Progenitor cell of endocrine pancreas (in vitro differentiated cells): Measurements from ENCODE around the gene ANKRD23. TPM values are rescaled to one million over a fixed set of nuclear protein-coding genes. Genes with fewer than 3 reads are reported as not detected.
A peak's percentile ranks its signal among the peaks of the same experiment; 100 is the strongest.
"Not testable (repeated sequence)": the region's sequence is repeated elsewhere in the genome, so short reads cannot be mapped to it uniquely, and the experiment has no call there.

Source experiments
- DNase-seq: peaks from one replicate; pipeline ENCODE4 v3.0.0; 2021; ENCODE audit warnings: low spot score; ENCODE audit not compliant: unreplicated experiment
- H3K27ac Mint-ChIP-seq: 2 replicates; pipeline ENCODE4 v1.8.0; 2021; ENCODE audit warnings: mild to moderate bottlenecking, moderate library complexity, mixed read lengths
- H3K27me3 Mint-ChIP-seq: 2 replicates; pipeline ENCODE4 v1.8.0; 2021; ENCODE audit warnings: mixed read lengths
- H3K36me3 Mint-ChIP-seq: 2 replicates; pipeline ENCODE4 v1.8.0; 2022; ENCODE audit warnings: mixed read lengths; ENCODE audit not compliant: insufficient read depth
- H3K4me1 Mint-ChIP-seq: 2 replicates; pipeline ENCODE4 v1.8.0; 2021; ENCODE audit warnings: low read depth, mixed read lengths
- H3K4me3 Mint-ChIP-seq: 2 replicates; pipeline ENCODE4 v1.8.0; 2021; ENCODE audit warnings: low read depth, mild to moderate bottlenecking, moderate library complexity, mixed read lengths
- H3K9me3 Mint-ChIP-seq: 2 replicates; pipeline ENCODE4 v1.8.0; 2021; ENCODE audit warnings: low read depth, mixed read lengths
- total RNA-seq: library from RNA; stranded (reverse); gene quantifications from 2 replicates; pipeline ENCODE4 v1.2.1, GENCODE V29; 2021
- TF ChIP-seq, protein P1 (sequence below): fragments of 200-600 bp; sonication (generic); IDR thresholded peaks from one replicate; pipeline ENCODE4 v1.5.0; 2021; ENCODE audit warnings: antibody characterized with exemption, mild to moderate bottlenecking; ENCODE audit not compliant: unreplicated experiment

Gene ANKRD23
- total RNA-seq, 1 donor from 2014 or later, result 8.3 TPM

DNA sequence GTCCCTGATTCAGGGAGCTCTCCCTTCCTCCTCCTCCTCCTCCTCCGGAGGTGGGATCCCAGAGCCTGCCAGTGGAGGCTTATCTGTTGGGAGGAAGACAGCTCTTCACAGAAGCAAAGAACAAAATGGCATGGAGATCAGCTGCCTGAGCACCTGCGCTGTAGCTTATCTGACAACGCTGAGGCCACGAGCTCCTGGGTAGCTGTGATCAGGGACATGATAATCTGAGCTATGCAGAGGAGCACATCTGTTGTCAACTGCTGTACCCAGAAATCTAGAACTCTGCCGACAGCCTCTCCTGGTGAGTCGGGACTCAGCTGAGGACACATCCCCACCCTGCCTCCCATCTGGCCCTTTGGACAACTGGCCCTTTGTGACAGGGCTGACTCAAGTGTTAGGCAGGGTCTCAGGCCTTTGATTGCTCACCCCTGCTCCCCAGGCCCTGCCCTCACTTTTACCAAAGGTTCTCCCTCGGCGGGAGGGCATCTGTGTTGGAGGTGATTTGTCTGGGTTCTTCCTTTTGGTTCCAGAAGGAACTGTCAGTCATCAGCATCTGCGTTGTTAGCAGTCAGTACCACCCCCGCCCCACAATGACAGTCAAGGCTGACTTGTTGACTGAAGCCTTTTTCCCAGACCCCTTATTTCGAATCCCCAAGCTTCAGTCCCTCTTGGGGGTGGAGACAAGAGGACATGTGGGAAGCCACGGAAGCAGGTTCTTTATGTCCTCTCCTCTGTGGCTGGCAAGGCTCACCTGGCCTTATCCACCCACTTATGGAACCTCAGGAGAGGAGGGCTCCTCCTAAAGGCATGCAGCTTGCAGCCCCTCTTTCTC, 33.7 kb downstream of the ANKRD23 start:
- DNase-seq, result no peak
- H3K4me1 Mint-ChIP-seq, result peaks cover 9% of the 10 kb centered on the region
- H3K4me3 Mint-ChIP-seq, result no peak overlapping the region
- peaks cover 3% of the 10 kb centered on the region for H3K9me3 Mint-ChIP-seq
- H3K27me3 Mint-ChIP-seq, result no peaks in the 10 kb centered on the region
- no peak overlapping the region for H3K27ac Mint-ChIP-seq
- TF ChIP-seq, protein P1, sequence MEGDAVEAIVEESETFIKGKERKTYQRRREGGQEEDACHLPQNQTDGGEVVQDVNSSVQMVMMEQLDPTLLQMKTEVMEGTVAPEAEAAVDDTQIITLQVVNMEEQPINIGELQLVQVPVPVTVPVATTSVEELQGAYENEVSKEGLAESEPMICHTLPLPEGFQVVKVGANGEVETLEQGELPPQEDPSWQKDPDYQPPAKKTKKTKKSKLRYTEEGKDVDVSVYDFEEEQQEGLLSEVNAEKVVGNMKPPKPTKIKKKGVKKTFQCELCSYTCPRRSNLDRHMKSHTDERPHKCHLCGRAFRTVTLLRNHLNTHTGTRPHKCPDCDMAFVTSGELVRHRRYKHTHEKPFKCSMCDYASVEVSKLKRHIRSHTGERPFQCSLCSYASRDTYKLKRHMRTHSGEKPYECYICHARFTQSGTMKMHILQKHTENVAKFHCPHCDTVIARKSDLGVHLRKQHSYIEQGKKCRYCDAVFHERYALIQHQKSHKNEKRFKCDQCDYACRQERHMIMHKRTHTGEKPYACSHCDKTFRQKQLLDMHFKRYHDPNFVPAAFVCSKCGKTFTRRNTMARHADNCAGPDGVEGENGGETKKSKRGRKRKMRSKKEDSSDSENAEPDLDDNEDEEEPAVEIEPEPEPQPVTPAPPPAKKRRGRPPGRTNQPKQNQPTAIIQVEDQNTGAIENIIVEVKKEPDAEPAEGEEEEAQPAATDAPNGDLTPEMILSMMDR, result no peak
- peaks cover 12% of the 10 kb centered on the region for H3K36me3 Mint-ChIP-seq

DNA sequence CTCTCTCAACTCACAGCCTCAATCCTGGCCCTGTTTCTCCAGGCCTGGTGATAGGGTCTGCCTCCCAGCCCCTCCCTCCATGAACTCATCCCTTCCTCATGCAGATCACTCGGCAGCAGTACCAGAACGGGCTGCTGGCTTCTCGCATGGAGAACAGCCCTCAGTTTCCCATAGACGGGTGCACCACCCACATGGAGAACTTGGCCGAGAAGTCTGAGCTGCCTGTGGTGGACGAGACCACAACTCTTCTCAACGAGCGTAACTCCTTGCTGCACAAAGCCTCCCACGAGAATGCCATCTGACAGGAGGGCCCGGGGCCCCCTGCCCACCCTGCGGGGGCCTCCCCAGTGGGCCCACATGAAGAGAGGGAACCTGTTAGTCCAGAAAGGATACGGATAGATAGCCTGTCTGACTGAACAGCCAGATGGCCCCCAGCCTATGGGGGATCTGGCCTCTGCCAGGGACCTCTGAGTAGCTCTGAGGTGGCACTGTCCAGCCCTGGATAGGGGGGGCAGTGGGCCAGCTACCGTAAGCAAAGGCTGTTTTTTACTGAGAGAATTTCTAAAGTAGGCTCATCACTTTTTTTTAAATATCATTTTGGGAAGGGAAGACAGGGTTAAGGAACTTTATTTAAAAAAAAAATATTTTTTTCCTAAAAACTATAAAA, 34.5 kb downstream of the ANKRD23 start:
- Mint-ChIP-seq H3K4me3 (no peak overlapping the region), H3K27me3 (no peaks in the 10 kb centered on the region), H3K4me1 (peaks cover 6% of the 10 kb centered on the region), H3K36me3 (peaks cover 12% of the 10 kb centered on the region), H3K27ac (no peak overlapping the region), H3K9me3 (peaks cover 3% of the 10 kb centered on the region)
- DNase-seq, result no peak
- TF ChIP-seq, protein P1, result no peak

DNA sequence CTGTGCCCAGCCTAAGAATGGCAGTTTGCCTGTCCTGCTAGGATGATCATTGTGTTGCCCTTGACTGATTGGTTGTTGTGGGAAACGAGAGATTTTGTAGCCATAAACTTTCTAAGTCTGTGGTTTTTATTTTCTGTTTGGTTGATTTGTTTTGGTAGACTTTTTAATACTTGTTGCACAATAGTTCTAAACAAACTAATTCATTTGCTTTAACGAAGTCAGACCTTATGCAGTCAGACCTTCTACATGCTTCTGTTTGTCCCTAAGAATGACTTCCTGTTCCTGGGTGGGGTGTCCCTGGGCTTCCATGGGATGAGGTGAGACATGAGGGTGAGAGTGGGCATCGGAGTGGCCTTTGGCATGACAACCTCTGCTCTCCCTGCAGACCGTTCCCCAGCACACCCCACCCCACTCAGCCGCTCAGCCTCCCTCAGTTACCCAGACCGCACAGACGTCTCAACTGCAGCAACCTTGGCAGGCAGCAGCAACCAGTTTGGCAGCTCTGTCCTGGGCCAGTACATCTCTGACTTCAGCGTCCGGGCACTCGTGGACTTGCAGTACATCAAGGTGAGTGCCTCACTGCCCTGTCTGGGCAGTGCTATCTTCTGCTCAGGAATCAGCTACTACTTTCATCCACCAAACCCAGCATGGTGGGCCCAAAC, 35.5 kb downstream of the ANKRD23 start:
- no peak for DNase-seq
- peaks cover 13% of the 10 kb centered on the region for H3K36me3 Mint-ChIP-seq
- peaks cover 3% of the 10 kb centered on the region for H3K9me3 Mint-ChIP-seq
- TF ChIP-seq, protein P1, result no peak
- H3K4me1 Mint-ChIP-seq, result peaks cover 4% of the 10 kb centered on the region
- H3K27me3 Mint-ChIP-seq, result no peaks in the 10 kb centered on the region
- H3K27ac Mint-ChIP-seq, result no peak overlapping the region
- no peak overlapping the region for H3K4me3 Mint-ChIP-seq

DNA sequence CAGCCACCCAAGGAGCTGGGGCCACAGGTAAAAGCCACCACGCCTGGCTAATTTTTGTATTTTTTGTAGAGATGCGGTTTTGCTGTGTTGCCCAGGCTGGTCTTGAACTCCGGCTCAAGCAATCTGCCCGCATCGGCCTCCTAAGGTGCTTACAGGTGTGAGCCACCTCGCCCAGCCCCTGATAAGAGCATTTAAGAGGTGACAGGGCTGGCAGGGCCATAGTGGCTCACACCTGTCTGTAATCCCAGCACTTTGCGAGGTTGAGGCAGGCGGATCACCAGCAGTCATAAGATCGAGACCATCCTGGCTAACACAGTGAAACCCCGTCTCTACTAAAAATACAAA, 36.7 kb downstream of the ANKRD23 start:
- Mint-ChIP-seq H3K4me1 (peaks cover 4% of the 10 kb centered on the region), H3K27me3 (no peaks in the 10 kb centered on the region), H3K9me3 (peaks cover 3% of the 10 kb centered on the region), H3K36me3 (peaks cover 11% of the 10 kb centered on the region), H3K27ac (no peak overlapping the region), H3K4me3 (no peak overlapping the region)
- DNase-seq, result no peak
- TF ChIP-seq, protein P1, result no peak

DNA sequence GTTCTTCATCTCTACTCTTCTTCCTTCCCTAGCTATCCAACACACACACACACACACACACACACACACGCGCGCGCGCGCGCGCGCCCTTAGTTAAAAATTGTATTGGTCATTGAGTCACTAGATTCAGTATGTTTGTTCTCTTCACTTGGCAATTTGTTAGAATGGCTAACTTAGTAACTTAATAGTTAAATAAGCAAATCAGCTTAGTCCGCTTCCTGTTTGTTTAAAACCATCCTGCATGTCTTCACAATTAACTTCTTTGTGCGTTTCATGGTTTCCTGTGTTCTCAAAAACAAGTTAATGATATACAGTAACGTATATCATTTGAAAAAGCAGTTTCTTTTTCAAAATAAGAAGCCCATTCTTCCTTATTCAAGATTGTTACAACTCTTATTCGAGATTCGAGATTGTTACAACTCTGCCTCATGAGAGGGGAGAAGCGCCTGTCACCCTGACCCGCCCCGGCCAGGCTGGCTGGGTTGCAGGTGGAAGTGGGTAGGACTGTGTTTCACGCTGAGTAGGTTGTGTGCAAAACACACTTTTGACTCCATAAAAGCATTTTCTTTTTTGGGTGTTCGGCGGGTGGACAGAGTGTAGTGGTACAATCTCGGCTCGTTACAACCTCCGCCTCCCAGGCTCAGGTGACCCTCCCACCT, 37.2 kb downstream of the ANKRD23 start:
- peak overlapping the region; percentile 68 for H3K27ac Mint-ChIP-seq

DNA sequence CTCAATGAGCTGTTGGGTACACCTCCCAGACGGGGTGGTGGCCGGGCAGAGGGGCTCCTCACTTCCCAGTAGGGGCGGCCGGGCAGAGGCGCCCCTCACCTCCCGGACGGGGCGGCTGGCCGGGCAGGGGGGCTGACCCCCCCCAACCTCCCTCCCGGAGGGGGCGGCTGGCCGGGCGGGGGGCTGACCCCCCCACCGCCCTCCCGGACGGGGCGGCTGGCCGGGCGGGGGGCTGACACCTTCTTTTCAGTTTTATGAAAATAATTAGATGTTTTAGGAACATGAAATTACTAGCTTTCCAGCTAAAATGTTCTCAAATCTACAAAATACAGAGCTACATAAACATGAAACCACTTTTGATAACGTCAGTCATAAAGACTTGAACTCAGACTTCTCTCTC, 37.9 kb downstream of the ANKRD23 start:
- not testable (repeated sequence) for H3K27me3 Mint-ChIP-seq, H3K4me3 Mint-ChIP-seq, H3K9me3 Mint-ChIP-seq

More for the DNA sequence above, 37.2 kb downstream of the ANKRD23 start:
- Mint-ChIP-seq H3K27me3 (no peaks in the 10 kb centered on the region), H3K36me3 (peaks cover 11% of the 10 kb centered on the region), H3K4me3 (no peak overlapping the region), H3K9me3 (peaks cover 3% of the 10 kb centered on the region), H3K4me1 (peaks cover 4% of the 10 kb centered on the region)
- no peak for DNase-seq
- TF ChIP-seq, protein P1, result no peak

More for the DNA sequence above, 37.9 kb downstream of the ANKRD23 start:
- peaks cover 11% of the 10 kb centered on the region for H3K36me3 Mint-ChIP-seq
- not testable (repeated sequence) for DNase-seq, H3K27ac Mint-ChIP-seq, H3K4me1 Mint-ChIP-seq
